ENCODE results near the gene NELL1. TPM values are rescaled to one million over a fixed set of nuclear protein-coding genes. Genes with fewer than 3 reads are reported as not detected.

NELL1 gene
- total RNA-seq, 2 donors from 2014 or later = not detected

DNA sequence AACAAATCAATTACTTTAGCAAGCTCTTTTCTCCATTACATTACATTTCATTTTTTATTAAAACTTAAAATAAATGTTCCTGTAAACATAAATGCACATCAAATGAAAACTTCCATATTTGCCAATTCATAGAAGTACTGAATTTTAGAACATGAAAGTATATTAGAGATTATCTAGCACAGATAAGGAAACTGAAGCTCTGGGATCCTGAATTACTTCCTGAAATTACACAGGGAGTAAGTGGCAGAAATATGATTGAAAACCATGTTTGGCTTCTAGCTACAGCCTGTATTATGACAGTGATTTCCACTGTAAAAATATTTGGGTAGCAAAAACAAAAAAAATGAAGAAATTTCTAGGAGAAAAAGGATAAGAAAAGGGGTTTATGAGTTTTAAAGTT, 387.3 kb downstream of the NELL1 start:
- no peak for ATAC-seq
- no peak for DNase-seq (ENCODE audit: low spot score in 2 of 2)
- H3K9me3 Mint-ChIP-seq = peaks cover 7 to 18% of the 10 kb centered on the region in 2 donors
- H3K36me3 Mint-ChIP-seq = no peaks in the 10 kb centered on the region
- H3K27ac Mint-ChIP-seq = no peak overlapping the region

- ATAC-seq = no peak
- DNase-seq (ENCODE audit: low spot score in 2 of 2) = no peak
- H3K9me3 Mint-ChIP-seq = peaks cover 6 to 23% of the 10 kb centered on the region in 2 donors
- no peak overlapping the region for H3K27ac Mint-ChIP-seq
- no peaks in the 10 kb centered on the region for H3K36me3 Mint-ChIP-seq
Observed at GRCh38 chr11:21059879-21060278, 390.5 kb downstream of the NELL1 start.

- ATAC-seq (no peak), DNase-seq (ENCODE audit: low spot score in 2 of 2) (no peak)
- Mint-ChIP-seq H3K9me3 (peaks cover 7 to 22% of the 10 kb centered on the region in 2 donors), H3K36me3 (no peaks in the 10 kb centered on the region), H3K27ac (no peak overlapping the region)
Observed at GRCh38 chr11:21066030-21066429, 396.6 kb downstream of the NELL1 start.

- peaks cover 0 to 4% of the 10 kb centered on the region in 2 donors for H3K36me3 Mint-ChIP-seq
- ATAC-seq = no peak
Observed at GRCh38 chr11:21068886-21069285, 399.5 kb downstream of the NELL1 start.

DNA sequence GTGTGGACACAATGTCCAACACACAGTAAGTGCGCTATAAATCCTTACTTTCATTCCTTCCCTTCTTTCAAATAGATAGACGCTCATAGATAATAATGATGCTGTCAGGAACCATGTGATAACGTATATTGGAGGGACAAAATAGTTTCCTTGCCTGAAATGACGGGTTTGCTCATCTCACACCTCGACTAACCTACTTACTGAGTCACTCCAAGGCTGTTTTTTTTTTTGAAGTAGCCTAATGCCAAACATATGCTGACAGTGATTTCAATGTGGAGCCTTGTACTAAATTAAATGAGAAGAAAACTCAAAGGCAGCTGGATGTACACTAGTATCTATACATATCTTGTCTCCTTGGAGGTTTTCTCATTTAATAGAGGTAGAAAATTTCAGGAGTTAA, 400.5 kb downstream of the NELL1 start:
- peaks cover 0 to 10% of the 10 kb centered on the region in 2 donors for H3K9me3 Mint-ChIP-seq
- H3K36me3 Mint-ChIP-seq = peaks cover 0 to 4% of the 10 kb centered on the region in 2 donors
- DNase-seq (ENCODE audit: low spot score in 2 of 2) (no peak), ATAC-seq (no peak)
- H3K27ac Mint-ChIP-seq = no peak overlapping the region

More at GRCh38 chr11:21068886-21069285, 399.5 kb downstream of the NELL1 start:
- Mint-ChIP-seq H3K9me3 (peaks cover 6 to 10% of the 10 kb centered on the region in 2 donors), H3K27ac (no peak overlapping the region)
- DNase-seq (ENCODE audit: low spot score in 2 of 2) = no peak

GRCh38 chr11:21072558-21072957, 403.2 kb downstream of the NELL1 start:
- ATAC-seq (no peak), DNase-seq (ENCODE audit: low spot score in 2 of 2) (no peak)
- peaks cover 6 to 16% of the 10 kb centered on the region in 2 donors for H3K9me3 Mint-ChIP-seq
- no peak overlapping the region for H3K27ac Mint-ChIP-seq
- H3K36me3 Mint-ChIP-seq = peaks cover 0 to 4% of the 10 kb centered on the region in 2 donors

DNA sequence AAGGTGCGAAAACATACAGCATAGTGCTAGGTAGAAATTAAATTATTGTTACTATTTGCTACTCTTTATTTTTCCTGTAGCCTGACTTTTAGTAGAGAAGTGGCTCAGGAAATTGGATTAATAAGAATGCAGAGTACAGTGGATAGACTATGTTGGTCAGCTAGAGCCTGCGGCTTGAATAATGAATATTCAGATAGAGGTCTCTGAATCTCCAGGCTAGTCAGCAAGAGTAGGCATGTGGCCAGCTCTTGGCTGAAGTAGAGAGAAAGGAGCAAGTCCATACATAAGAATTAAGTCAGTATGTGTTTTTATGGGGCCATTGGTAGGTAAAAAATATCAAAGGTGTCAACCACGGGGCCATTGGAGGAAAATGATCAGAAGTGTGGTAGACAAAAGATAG, 413.5 kb downstream of the NELL1 start:
- DNase-seq (ENCODE audit: low spot score in 2 of 2) (no peak), ATAC-seq (no peak)
- H3K9me3 Mint-ChIP-seq = peaks cover 5% of the 10 kb centered on the region in 2 donors
- no peak overlapping the region for H3K27ac Mint-ChIP-seq
- H3K36me3 Mint-ChIP-seq = no peaks in the 10 kb centered on the region

- ATAC-seq (no peak), DNase-seq (ENCODE audit: low spot score in 2 of 2) (no peak)
- Mint-ChIP-seq H3K27ac (no peak overlapping the region), H3K36me3 (peaks cover 0 to 6% of the 10 kb centered on the region in 2 donors), H3K9me3 (peaks cover 16 to 20% of the 10 kb centered on the region in 2 donors)
Observed at GRCh38 chr11:21088930-21089329, 419.5 kb downstream of the NELL1 start.

DNA sequence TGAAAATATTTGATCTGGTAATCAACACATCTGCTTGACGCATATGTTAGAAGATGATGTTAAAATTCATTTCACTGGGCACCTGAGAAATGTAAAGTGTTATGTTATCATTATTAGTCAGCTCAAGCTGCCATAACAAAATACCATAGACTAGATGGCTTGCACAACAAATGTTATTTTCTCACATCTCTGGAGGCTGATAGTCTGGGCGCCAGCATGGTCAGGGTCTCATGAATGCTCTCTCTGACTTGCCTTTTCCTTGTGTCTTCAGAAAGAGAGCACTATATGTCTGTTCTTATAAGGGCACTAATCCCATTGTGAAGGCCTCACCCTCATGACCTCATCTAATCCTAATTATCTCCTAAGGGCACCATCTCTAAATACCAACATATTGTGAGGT, 435.3 kb downstream of the NELL1 start:
- Mint-ChIP-seq H3K9me3 (peaks cover 4 to 14% of the 10 kb centered on the region in 2 donors), H3K36me3 (peaks cover 0 to 6% of the 10 kb centered on the region in 2 donors), H3K27ac (no peak overlapping the region)
- DNase-seq (ENCODE audit: low spot score in 2 of 2) (no peak), ATAC-seq (no peak)

DNA sequence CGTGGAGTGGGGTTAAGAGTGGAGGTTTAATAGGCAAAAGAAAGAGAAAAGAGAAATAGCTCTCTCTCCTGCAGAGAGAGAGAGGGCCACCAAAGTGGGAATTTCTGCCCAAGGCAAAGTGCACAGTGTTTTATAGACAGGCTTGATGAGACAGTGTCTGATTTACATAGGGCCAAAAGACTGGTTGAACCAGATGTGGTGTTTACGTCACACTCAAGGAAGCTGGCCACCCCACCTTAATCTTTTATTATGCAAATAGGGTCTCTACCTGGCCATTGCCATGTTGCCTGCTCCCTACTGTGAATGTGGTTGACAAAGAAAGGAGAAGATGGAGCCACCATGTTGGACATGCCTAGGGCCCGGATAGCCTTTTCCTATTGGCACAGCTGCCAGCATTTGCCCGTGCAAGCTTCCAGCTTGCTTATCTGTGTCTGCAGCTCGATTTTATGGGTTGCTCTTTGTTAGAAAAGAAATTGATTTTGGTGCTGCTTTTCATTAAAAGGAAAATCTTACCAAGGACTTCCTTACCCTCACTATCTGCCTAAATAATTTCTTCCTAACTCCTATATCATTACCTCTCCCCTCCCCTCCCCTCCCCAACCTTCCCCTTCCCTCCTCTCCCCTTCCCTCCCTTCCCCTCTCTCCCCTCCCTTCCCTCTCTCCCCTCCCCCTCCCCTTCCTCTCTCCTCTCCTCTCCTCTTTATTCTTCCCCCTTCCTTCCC, 436.0 kb downstream of the NELL1 start:
- Mint-ChIP-seq H3K9me3 (peaks cover 4 to 11% of the 10 kb centered on the region in 2 donors), H3K36me3 (peaks cover 0 to 6% of the 10 kb centered on the region in 2 donors), H3K27ac (no peak overlapping the region)
- no peak for DNase-seq (ENCODE audit: low spot score in 2 of 2)
- ATAC-seq = no peak

- ATAC-seq = no peak
- H3K27ac Mint-ChIP-seq = no peak overlapping the region
- H3K9me3 Mint-ChIP-seq = peaks cover 9 to 13% of the 10 kb centered on the region in 2 donors
- no peak for DNase-seq (ENCODE audit: low spot score in 2 of 2)
- H3K36me3 Mint-ChIP-seq = no peaks in the 10 kb centered on the region
Observed at GRCh38 chr11:21109341-21109740, 440.0 kb downstream of the NELL1 start.

GRCh38 chr11:21110415-21110814, 441.0 kb downstream of the NELL1 start:
- ATAC-seq (no peak), DNase-seq (ENCODE audit: low spot score in 2 of 2) (no peak)
- no peaks in the 10 kb centered on the region for H3K36me3 Mint-ChIP-seq
- peaks cover 3 to 9% of the 10 kb centered on the region in 2 donors for H3K9me3 Mint-ChIP-seq
- no peak overlapping the region for H3K27ac Mint-ChIP-seq

DNA sequence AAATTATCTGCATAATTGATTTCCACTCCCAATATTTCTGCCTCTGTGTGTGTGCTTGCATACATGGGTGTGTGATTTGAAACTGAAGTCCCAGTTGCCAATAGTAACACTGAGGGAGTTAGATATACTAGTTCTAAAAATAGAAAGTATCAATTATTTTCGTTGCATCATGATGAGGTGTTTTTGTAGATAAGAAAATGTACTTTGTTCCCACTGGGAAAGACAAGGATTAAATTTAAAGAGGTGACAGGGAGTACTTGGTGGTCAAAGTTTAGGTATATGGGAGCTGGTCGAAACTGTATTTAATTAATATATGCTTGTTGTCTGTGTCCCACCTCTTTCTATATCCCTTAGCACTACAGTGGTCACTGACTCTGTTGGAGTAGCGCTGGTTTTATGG, 444.5 kb downstream of the NELL1 start:
- no peak overlapping the region for H3K27ac Mint-ChIP-seq
- no peaks in the 10 kb centered on the region for H3K36me3 Mint-ChIP-seq
- ATAC-seq (no peak), DNase-seq (ENCODE audit: low spot score in 2 of 2) (no peak)
- H3K9me3 Mint-ChIP-seq = peaks cover 3 to 13% of the 10 kb centered on the region in 2 donors

DNA sequence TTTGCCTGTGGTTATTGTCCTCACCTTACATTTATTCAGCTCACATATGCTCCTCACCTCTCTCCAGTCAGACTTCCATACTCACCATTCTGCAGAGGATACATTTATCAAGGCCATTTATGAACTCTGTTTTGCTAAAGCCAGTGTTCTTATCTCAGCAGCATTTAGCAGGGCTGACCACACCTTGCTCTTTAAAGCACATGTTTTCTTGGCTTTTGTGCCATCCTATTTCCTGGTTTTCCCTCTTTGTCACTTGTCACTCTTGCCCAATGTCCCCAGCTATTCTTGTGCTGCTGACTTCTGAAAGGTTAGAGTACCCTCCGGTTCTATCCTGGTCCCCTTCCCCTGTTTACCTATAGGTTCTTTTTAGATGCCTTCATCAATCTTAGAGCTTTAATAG, 446.6 kb downstream of the NELL1 start:
- H3K27ac Mint-ChIP-seq = no peak overlapping the region
- ATAC-seq (no peak), DNase-seq (ENCODE audit: low spot score in 2 of 2) (no peak)
- peaks cover 1 to 15% of the 10 kb centered on the region in 2 donors for H3K9me3 Mint-ChIP-seq
- H3K36me3 Mint-ChIP-seq = no peaks in the 10 kb centered on the region

DNA sequence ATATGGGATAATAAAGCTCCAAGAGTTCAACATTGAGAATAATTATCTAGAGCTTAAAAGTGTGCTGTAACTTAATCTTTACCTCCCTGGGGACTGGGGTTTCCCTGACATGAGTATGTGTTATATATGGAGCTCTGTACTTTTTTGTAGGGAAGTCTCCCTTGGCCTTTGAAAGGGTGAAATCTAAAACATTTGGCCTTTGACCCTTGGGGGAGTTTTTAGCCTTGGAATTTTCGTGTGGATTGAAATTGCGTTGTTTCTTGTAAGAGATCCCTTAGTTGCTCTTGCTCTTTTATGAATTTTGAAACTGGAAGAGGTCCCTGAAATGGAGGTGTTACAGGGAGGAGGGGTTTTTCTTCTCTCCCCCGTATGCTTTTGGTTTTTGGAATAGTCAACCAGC, 450.0 kb downstream of the NELL1 start:
- DNase-seq (ENCODE audit: low spot score in 2 of 2) = no peak
- no peak overlapping the region for H3K27ac Mint-ChIP-seq
- peaks cover 0 to 8% of the 10 kb centered on the region in 2 donors for H3K9me3 Mint-ChIP-seq
- H3K36me3 Mint-ChIP-seq = no peaks in the 10 kb centered on the region
- ATAC-seq = no peak

DNA sequence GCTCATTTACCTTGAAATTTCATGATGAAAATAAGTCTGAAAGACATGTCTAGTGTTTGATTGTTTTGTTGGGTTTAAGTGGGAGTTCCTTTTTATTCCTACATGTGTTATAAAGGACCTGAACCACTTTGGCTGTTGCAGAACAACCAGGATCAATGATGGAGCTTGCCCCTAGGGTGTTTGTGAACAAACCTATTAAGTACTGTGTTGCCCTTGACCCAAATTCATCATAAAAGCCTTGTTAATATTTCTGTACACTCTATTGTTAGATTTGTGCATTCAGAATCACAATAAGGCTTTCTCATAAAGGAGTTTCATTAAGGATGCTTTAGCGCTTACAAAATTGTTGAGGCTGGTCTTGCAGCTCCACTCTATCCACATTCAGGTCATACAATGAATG, 452.6 kb downstream of the NELL1 start:
- no peak for ATAC-seq
- no peak for DNase-seq (ENCODE audit: low spot score in 2 of 2)
- H3K27ac Mint-ChIP-seq = no peak overlapping the region
- H3K36me3 Mint-ChIP-seq = no peaks in the 10 kb centered on the region
- peaks cover 0 to 4% of the 10 kb centered on the region in 2 donors for H3K9me3 Mint-ChIP-seq

DNA sequence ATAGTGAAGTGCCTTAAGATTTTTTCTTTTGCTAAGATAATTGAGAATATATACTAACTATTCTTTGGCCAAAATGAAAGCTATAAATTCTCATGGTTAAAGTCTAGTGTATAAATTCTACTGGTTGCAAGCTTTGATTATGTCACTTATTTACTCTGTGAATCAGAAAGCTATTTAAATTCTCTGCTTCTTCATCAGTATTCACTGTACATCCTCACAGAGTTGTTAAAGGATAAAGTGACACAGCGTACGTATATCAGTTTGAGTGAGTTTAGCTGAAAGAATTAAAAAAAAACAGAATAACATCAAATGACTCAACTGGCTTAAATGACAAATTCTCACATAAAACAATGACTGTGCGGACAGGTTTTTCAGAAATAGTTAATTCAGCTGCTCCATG, 453.1 kb downstream of the NELL1 start:
- Mint-ChIP-seq H3K9me3 (peaks cover 0 to 4% of the 10 kb centered on the region in 2 donors), H3K27ac (no peak overlapping the region)

GRCh38 chr11:21132146-21132720, 462.8 kb downstream of the NELL1 start:
- Mint-ChIP-seq H3K9me3 (peaks cover 6 to 20% of the 10 kb centered on the region in 2 donors), H3K27ac (no peak overlapping the region), H3K36me3 (no peaks in the 10 kb centered on the region)
- DNase-seq (ENCODE audit: low spot score in 2 of 2) = no peak
- ATAC-seq = no peak

More for the DNA sequence above, 453.1 kb downstream of the NELL1 start:
- H3K36me3 Mint-ChIP-seq = no peaks in the 10 kb centered on the region
- ATAC-seq (no peak), DNase-seq (ENCODE audit: low spot score in 2 of 2) (no peak)

All from activated naive CD4-positive, alpha-beta T cell treated with anti-CD3 and anti-CD28 coated beads, Interleukin-2, amount 50 U/mL, for 72 hours (primary cell).